H9 (cell line): Measurements from ENCODE around the gene PLLP. TPM values are rescaled to one million over a fixed set of nuclear protein-coding genes. Genes with fewer than 3 reads are reported as not detected.

Experiments used
- DNase-seq: peaks from one replicate; pipeline ENCODE4 v3.0.0-alpha.2; 2017
- H2AFZ ChIP-seq: one replicate; pipeline ENCODE4 v1.6.1; 2013; ENCODE audit warnings: mild to moderate bottlenecking, low read length, control low read depth, moderate library complexity
- H2AK5ac ChIP-seq: 2 replicates; pipeline ENCODE4 v1.6.1; 2013; ENCODE audit warnings: low read length, control low read depth, mixed read lengths; ENCODE audit not compliant: insufficient read length
- H2BK120ac ChIP-seq: one replicate; pipeline ENCODE4 v1.6.1; 2013; ENCODE audit warnings: low read depth, mild to moderate bottlenecking, low read length, control low read depth, inconsistent platforms; ENCODE audit not compliant: poor library complexity, severe bottlenecking
- H2BK12ac ChIP-seq: 2 replicates; pipeline ENCODE4 v1.6.1; 2013; ENCODE audit warnings: low read length, control low read depth, mixed read lengths, low read depth; ENCODE audit not compliant: insufficient read length
- H2BK15ac ChIP-seq: 2 replicates; pipeline ENCODE4 v1.6.1; 2013; ENCODE audit warnings: low read depth, low read length, control low read depth
- H2BK20ac ChIP-seq: one replicate; pipeline ENCODE4 v1.6.1; 2013; ENCODE audit warnings: low read depth, mild to moderate bottlenecking, low read length, control low read depth, inconsistent platforms; ENCODE audit not compliant: poor library complexity, severe bottlenecking
- H2BK5ac ChIP-seq: 2 replicates; pipeline ENCODE4 v1.6.1; 2013; ENCODE audit warnings: low read length, control low read depth, mixed read lengths; ENCODE audit not compliant: insufficient read length
- H3K14ac ChIP-seq: 2 replicates; pipeline ENCODE4 v1.6.1; 2013; ENCODE audit warnings: low read length, control low read depth; ENCODE audit not compliant: insufficient read depth
- H3K18ac ChIP-seq: 2 replicates; pipeline ENCODE4 v1.6.1; 2013; ENCODE audit warnings: low read depth, mild to moderate bottlenecking, mixed read lengths, low read length, control low read depth; ENCODE audit not compliant: insufficient read length
- H3K23ac ChIP-seq: 2 replicates; pipeline ENCODE4 v1.6.1; 2013; ENCODE audit warnings: low read length, control low read depth, mixed read lengths, low read depth; ENCODE audit not compliant: insufficient read length
- H3K23me2 ChIP-seq: 2 replicates; pipeline ENCODE4 v1.6.1; 2013; ENCODE audit warnings: low read depth, mild to moderate bottlenecking, mixed read lengths, low read length, control low read depth; ENCODE audit not compliant: insufficient read length, poor library complexity, severe bottlenecking
- H3K27ac ChIP-seq: 2 replicates; pipeline ENCODE4 v1.5.1; 2013; ENCODE audit warnings: low read length, control low read depth, mixed read lengths, low read depth; ENCODE audit not compliant: insufficient read length
- H3K27me3 ChIP-seq: 2 replicates; pipeline ENCODE4 v1.6.1; 2013; ENCODE audit warnings: low read length, control low read depth, inconsistent platforms; ENCODE audit not compliant: insufficient read depth
- H3K4ac ChIP-seq: 2 replicates; pipeline ENCODE4 v1.6.1; 2013; ENCODE audit warnings: low read depth, mild to moderate bottlenecking, control low read depth, inconsistent platforms, low read length, moderate library complexity
- H3K4me1 ChIP-seq: 2 replicates; pipeline ENCODE4 v1.6.1; 2013; ENCODE audit warnings: low read length, control low read depth, inconsistent platforms; ENCODE audit not compliant: insufficient read depth
- H3K4me2 ChIP-seq: 2 replicates; pipeline ENCODE4 v1.6.1; 2013; ENCODE audit warnings: low read length, control low read depth, mixed read lengths; ENCODE audit not compliant: insufficient read length, insufficient read depth
- H3K56ac ChIP-seq: 2 replicates; pipeline ENCODE4 v1.6.1; 2013; ENCODE audit warnings: low read depth, mild to moderate bottlenecking, mixed read lengths, low read length, control low read depth; ENCODE audit not compliant: insufficient read length
- H3K79me1 ChIP-seq: 2 replicates; pipeline ENCODE4 v1.6.1; 2013; ENCODE audit warnings: low read depth, mild to moderate bottlenecking, moderate library complexity, low read length, control low read depth, inconsistent platforms; ENCODE audit not compliant: insufficient read depth, poor library complexity, severe bottlenecking
- H3K79me2 ChIP-seq: 2 replicates; pipeline ENCODE4 v1.6.1; 2013; ENCODE audit warnings: low read length, control low read depth, inconsistent platforms; ENCODE audit not compliant: insufficient read depth
- H3K9ac ChIP-seq: 2 replicates; pipeline ENCODE4 v1.6.1; 2013; ENCODE audit warnings: low read length, control low read depth, mixed read lengths; ENCODE audit not compliant: insufficient read length; ENCODE audit errors: extremely low read depth
- H3K9me3 ChIP-seq: one replicate; pipeline ENCODE4 v1.6.1; 2013; ENCODE audit warnings: low read depth, low read length, inconsistent platforms; ENCODE audit not compliant: control insufficient read depth
- H3T11ph ChIP-seq: one replicate; pipeline ENCODE4 v1.6.1; 2013; ENCODE audit warnings: mild to moderate bottlenecking, low read length, control low read depth, inconsistent platforms
- H4K20me1 ChIP-seq: one replicate; pipeline ENCODE4 v1.6.1; 2013; ENCODE audit not compliant: control insufficient read depth, insufficient read length, insufficient read depth
- H4K5ac ChIP-seq: 2 replicates; pipeline ENCODE4 v1.6.1; 2013; ENCODE audit warnings: low read depth, mild to moderate bottlenecking, mixed read lengths, low read length, control low read depth; ENCODE audit not compliant: insufficient read length
- H4K8ac ChIP-seq: replicated peaks from 2 replicates; pipeline ENCODE4 v1.6.1; 2013; ENCODE audit warnings: low read length, control low read depth, mixed read lengths, low read depth; ENCODE audit not compliant: insufficient read length
- H4K91ac ChIP-seq: 2 replicates; pipeline ENCODE4 v1.6.1; 2013; ENCODE audit warnings: low read depth, mild to moderate bottlenecking, moderate library complexity, mixed read lengths, low read length, control low read depth; ENCODE audit not compliant: insufficient read length
- H3K27ac Mint-ChIP-seq, 3 experiments: 2 replicates in 2 of 3; 3 replicates in 1 of 3; pipeline ENCODE4 v1.8.0; 2020 to 2021; ENCODE audit warnings: mixed read lengths in 3 of 3, mild to moderate bottlenecking in 1 of 3, moderate library complexity in 1 of 3
- H3K27me3 Mint-ChIP-seq: 2 replicates; pipeline ENCODE4 v1.8.0; 2021; ENCODE audit warnings: low read depth, mild to moderate bottlenecking, moderate library complexity, mixed read lengths
- H3K36me3 Mint-ChIP-seq, 3 experiments: 2 replicates in 2 of 3; 3 replicates in 1 of 3; pipeline ENCODE4 v1.8.0; 2020 to 2021; ENCODE audit warnings: low read depth in 3 of 3, mixed read lengths in 3 of 3; ENCODE audit not compliant: insufficient read depth in 1 of 3
- H3K4me1 Mint-ChIP-seq, 2 experiments: 2 replicates each; pipeline ENCODE4 v1.8.0; 2020; ENCODE audit warnings: mixed read lengths in 2 of 2
- H3K4me3 Mint-ChIP-seq, 2 experiments: 2 replicates in 1 of 2; 3 replicates in 1 of 2; pipeline ENCODE4 v1.8.0; 2020 to 2021; ENCODE audit warnings: mild to moderate bottlenecking in 2 of 2, mixed read lengths in 2 of 2, moderate library complexity in 1 of 2
- H3K9me3 Mint-ChIP-seq, 2 experiments: 2 replicates in 1 of 2; 3 replicates in 1 of 2; pipeline ENCODE4 v1.8.0; 2020; ENCODE audit warnings: mild to moderate bottlenecking in 2 of 2, mixed read lengths in 2 of 2, moderate library complexity in 1 of 2
- CTCF ChIP-seq: fragments of 200-600 bp; sonication (generic); conservative IDR thresholded peaks from 3 replicates; pipeline ENCODE4 v1.8.0; 2021; ENCODE audit warnings: antibody characterized with exemption, mild to moderate bottlenecking
- total RNA-seq: library from RNA; stranded (reverse); gene quantifications from 2 replicates; pipeline ENCODE4 v1.2.1, GENCODE V29; 2021

PLLP gene
- total RNA-seq, 1 experiment from 2014 or later = 1.8 TPM

- no peak overlapping the region for H3K23ac ChIP-seq
- no peak overlapping the region for H3K9ac ChIP-seq
- no peaks in the 10 kb centered on the region for H3K4me1 ChIP-seq
- H3K79me1 ChIP-seq = no peaks in the 10 kb centered on the region
- no peak overlapping the region for H2BK12ac ChIP-seq
- no peaks in the 10 kb centered on the region for H3K9me3 ChIP-seq
- H2BK5ac ChIP-seq = no peak overlapping the region
- DNase-seq = no peak
- no peak for TF ChIP-seq CTCF
- Mint-ChIP-seq H3K27me3 (no peaks in the 10 kb centered on the region), H3K4me3 (no peak overlapping the region), H3K9me3 (no peaks in the 10 kb centered on the region), H3K36me3 (peaks cover 18 to 67% (median 55%) of the 10 kb centered on the region in 3 experiments), H3K27ac (no peak overlapping the region), H3K4me1 (no peaks in the 10 kb centered on the region)
- H2BK120ac ChIP-seq = no peak overlapping the region
- H2BK15ac ChIP-seq = no peak overlapping the region
- H3K56ac ChIP-seq = no peak overlapping the region
- no peaks in the 10 kb centered on the region for H3K23me2 ChIP-seq
- H3K27ac ChIP-seq = no peak overlapping the region
- H2AFZ ChIP-seq = no peak overlapping the region
- H4K5ac ChIP-seq = no peak overlapping the region
- H3K4ac ChIP-seq = no peak overlapping the region
- H4K8ac ChIP-seq = no peak overlapping the region
- no peak overlapping the region for H2AK5ac ChIP-seq
- H3T11ph ChIP-seq = no peak overlapping the region
- H3K4me2 ChIP-seq = no peak overlapping the region
- no peak overlapping the region for H3K18ac ChIP-seq
- no peaks in the 10 kb centered on the region for H3K27me3 ChIP-seq
- H3K14ac ChIP-seq = no peak overlapping the region
- H2BK20ac ChIP-seq = no peak overlapping the region
- H4K91ac ChIP-seq = no peak overlapping the region
- no peaks in the 10 kb centered on the region for H3K79me2 ChIP-seq
- no peaks in the 10 kb centered on the region for H4K20me1 ChIP-seq
Observed at GRCh38 chr16:57234707-57235092, 49.8 kb downstream of the PLLP start.
